ENCODE data around the gene HSD17B1.

- TF ChIP-seq POLR2A (IDR thresholded peaks at IDR 0.05; ENCODE audit: low read depth, low read length) (no peak), FOS (IDR thresholded peaks at IDR 0.05; ENCODE audit: borderline replicate concordance, insufficient read depth, low read length) (no peak), EZH2 (IDR thresholded peaks at IDR 0.05; ENCODE audit: borderline replicate concordance, low read depth, low read length, severe bottlenecking) (no peak), POLR2AphosphoS5 (IDR thresholded peaks at IDR 0.05; ENCODE audit: insufficient read depth, low read depth, low read length) (no peak), JUN (IDR thresholded peaks at IDR 0.05; ENCODE audit: borderline replicate concordance, insufficient read depth, insufficient read length, low read depth) (no peak)
- TF ChIP-seq, protein P1, sequence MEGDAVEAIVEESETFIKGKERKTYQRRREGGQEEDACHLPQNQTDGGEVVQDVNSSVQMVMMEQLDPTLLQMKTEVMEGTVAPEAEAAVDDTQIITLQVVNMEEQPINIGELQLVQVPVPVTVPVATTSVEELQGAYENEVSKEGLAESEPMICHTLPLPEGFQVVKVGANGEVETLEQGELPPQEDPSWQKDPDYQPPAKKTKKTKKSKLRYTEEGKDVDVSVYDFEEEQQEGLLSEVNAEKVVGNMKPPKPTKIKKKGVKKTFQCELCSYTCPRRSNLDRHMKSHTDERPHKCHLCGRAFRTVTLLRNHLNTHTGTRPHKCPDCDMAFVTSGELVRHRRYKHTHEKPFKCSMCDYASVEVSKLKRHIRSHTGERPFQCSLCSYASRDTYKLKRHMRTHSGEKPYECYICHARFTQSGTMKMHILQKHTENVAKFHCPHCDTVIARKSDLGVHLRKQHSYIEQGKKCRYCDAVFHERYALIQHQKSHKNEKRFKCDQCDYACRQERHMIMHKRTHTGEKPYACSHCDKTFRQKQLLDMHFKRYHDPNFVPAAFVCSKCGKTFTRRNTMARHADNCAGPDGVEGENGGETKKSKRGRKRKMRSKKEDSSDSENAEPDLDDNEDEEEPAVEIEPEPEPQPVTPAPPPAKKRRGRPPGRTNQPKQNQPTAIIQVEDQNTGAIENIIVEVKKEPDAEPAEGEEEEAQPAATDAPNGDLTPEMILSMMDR (IDR thresholded peaks at IDR 0.05; ENCODE audit: extremely low read depth in 1 of 2, insufficient read depth in 1 of 2, low read depth in 1 of 2, low read length in 2 of 2), result no peak
- TF ChIP-seq, protein P2, sequence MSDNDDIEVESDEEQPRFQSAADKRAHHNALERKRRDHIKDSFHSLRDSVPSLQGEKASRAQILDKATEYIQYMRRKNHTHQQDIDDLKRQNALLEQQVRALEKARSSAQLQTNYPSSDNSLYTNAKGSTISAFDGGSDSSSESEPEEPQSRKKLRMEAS (IDR thresholded peaks at IDR 0.05; ENCODE audit: insufficient read depth, insufficient read length), result no peak
These were observed 21.7 kb upstream of the HSD17B1 start for GRCh38 chr17:42530952-42531454.
